Urothelium cell line (cell line): ENCODE measurements around the gene ZRANB2.

Experiments used
- DNase-seq: peaks from one replicate; pipeline ENCODE4 v3.0.0; 2011; ENCODE audit warnings: low spot score, mixed read lengths
- FAIRE-seq: peaks from 2 replicates; lab custom pipeline; 2011; peaks lifted over from hg19 to GRCh38; lab: Jason Lieb, UNC

The ZRANB2 gene

GRCh38 chr1:71030026-71030425 is 50.8 kb downstream of the ZRANB2 start:
- FAIRE-seq (no peak), DNase-seq (no peak)

- DNase-seq (no peak), FAIRE-seq (no peak)
These were observed 51.9 kb downstream of the ZRANB2 start for GRCh38 chr1:71028981-71029380.

DNA sequence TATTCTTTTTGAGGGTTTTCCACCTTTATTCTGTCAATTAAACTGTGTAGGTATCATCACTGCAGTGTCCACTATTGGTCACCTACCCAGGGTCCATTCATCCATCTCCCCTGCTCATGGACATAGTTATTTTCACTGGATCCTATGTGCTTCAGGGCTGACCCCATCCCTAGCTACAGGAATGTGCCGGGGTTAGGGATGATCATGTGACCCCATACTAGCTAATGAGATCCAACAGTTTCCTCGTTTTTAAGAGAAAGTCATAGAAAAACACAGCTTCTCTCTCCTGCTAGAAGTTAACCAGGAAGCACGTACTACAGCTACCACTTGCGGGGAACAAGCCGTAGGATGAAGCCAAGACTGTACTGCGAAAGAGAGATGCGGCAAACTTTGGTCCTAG is 52.8 kb downstream of the ZRANB2 start:
- no peak for FAIRE-seq

GRCh38 chr1:71026093-71026492 is 54.7 kb downstream of the ZRANB2 start:
- DNase-seq (no peak), FAIRE-seq (no peak)

More for the DNA sequence above, 52.8 kb downstream of the ZRANB2 start:
- no peak for DNase-seq

- DNase-seq, result no peak
- no peak for FAIRE-seq
These were observed 57.3 kb downstream of the ZRANB2 start for GRCh38 chr1:71023515-71023914.

DNA sequence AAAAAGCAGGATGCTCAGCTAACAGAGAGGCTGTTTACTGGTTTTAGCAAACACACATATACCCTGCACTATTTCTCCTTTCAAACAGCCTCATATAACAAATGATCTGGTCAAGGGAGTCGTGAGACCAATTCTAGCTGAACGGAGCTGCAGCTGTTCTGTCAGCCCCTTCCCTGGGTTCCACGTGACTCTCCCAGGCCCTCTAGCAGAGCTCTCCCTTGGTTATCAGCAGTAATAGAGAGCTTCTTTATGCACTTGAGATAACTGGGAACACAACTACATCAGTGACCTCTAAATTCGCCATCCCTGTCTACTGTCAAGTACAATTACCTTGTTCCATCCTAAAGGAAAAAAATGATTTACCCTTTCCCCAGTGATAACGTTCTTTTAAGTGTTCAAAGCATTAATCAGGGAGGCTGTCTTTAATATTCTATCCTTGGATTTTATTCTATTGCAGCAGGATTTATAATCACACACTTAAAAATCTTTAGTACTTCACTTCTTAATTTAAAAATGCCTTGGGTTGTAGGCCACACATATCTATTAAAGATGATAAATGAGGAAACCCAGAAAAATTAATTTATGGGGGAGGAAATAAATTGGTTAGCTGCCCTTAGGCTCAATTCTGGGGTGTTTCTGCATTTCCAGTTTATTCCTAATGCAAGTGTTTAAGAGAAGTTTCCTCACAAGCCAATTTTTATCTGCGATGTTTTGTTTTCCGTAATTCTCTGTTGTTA is 61.4 kb downstream of the ZRANB2 start:
- FAIRE-seq (no peak), DNase-seq (no peak)

- DNase-seq (no peak), FAIRE-seq (no peak)
These were observed 62.0 kb downstream of the ZRANB2 start for GRCh38 chr1:71018791-71019190.

DNA sequence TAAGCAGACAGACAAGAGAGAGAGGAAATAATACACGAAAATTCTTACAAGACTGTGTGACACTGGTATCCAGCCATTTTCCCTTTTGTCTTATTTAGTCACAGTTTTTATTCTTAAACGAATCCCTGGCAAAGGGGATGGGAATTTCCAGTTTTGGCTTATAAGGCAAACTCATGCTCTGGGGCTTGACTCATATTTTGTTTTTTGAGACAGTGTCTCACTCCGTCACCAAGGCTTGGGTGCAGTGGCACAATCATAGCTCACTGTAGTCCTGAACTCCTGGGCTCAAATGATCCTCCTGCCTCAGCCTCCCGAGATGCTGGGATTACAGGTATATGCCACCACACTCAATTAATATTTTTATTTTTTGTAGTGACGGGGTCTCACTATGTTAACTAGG is 65.1 kb downstream of the ZRANB2 start:
- FAIRE-seq (no peak), DNase-seq (no peak)

DNA sequence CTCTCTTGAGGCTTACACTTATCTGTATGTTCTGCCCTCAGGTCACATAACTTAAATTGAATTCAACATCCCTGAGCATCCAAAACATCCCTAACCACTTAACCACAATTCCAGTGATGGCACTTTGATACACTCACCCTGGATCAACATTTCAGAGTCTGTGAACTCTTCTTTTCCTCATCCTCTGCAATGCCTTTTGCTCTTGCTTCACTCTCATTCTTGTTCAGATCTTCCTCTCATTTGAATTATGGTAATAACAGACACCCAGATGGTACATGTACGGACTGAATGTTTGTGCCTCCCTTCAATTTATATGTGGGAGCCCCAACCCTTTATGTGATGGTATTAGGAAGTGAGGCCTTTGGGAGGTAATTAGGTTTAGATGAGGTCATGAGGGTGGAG is 66.7 kb downstream of the ZRANB2 start:
- FAIRE-seq (no peak), DNase-seq (no peak)
